Breast epithelium (tissue), 4 donors: ENCODE data around the gene TMEM242. TPM values are rescaled to one million over a fixed set of nuclear protein-coding genes. Genes with fewer than 3 reads are reported as not detected.
A peak's percentile ranks its signal among the peaks of the same experiment; 100 is the strongest.

Experiments used
- DNase-seq, 2 donors: peaks; one replicate each; pipeline ENCODE4 v3.0.0-alpha.2; 2019; ENCODE audit warnings: low spot score in 2 of 2
- H3K27ac ChIP-seq, 2 donors: fragments of 200-600 bp; sonication (generic) in 1 of 2; one replicate each; pipeline ENCODE4 v1.5.1; 2016 to 2019; ENCODE audit warnings: mild to moderate bottlenecking in 1 of 2
- H3K27me3 ChIP-seq, 2 donors: fragments of 200-600 bp; sonication (generic) in 1 of 2; one replicate each; pipeline versions ENCODE4 v1.5.1 to v1.6.0; 2017 to 2019; ENCODE audit warnings: control low read depth in 1 of 2, mild to moderate bottlenecking in 1 of 2
- H3K36me3 ChIP-seq: fragments of 200-600 bp; one replicate; pipeline ENCODE4 v1.5.1; 2019
- H3K4me1 ChIP-seq, 2 donors: fragments of 200-600 bp; sonication (generic); one replicate each; pipeline ENCODE4 v1.5.1; 2016 to 2019; ENCODE audit warnings: control low read depth in 1 of 2
- H3K4me3 ChIP-seq, 3 donors: fragments of 200-600 bp; sonication (generic); 1 replicate in 2 of 3; 2 replicates in 1 of 3; pipeline ENCODE4 v1.5.1; 2016 to 2019; ENCODE audit warnings: mild to moderate bottlenecking in 3 of 3, moderate library complexity in 2 of 3
- H3K9me3 ChIP-seq, 2 donors: fragments of 200-600 bp; sonication (generic) in 1 of 2; one replicate each; pipeline ENCODE4 v1.5.1; 2016 to 2019; ENCODE audit warnings: control low read depth in 1 of 2
- POLR2A ChIP-seq: fragments of 450-650 bp; IDR thresholded peaks from one replicate; pipeline ENCODE4 v1.6.1; 2016; ENCODE audit warnings: antibody characterized with exemption, mild to moderate bottlenecking, moderate library complexity
- POLR2AphosphoS5 ChIP-seq, 3 donors: sonication (generic); formaldehyde crosslinking; IDR thresholded peaks; one replicate each; pipeline ENCODE4 v1.6.1; 2017; ENCODE audit warnings: antibody characterized with exemption in 3 of 3
- intact Hi-C: fragments of 100-400 bp; cut with DNase I; formaldehyde crosslinking; loops from one replicate; pipeline ENCODE4 v1.15.1; 2023; ENCODE audit warnings: low total_unique reads
- total RNA-seq, 3 donors: library from RNA; depleted of rRNA; stranded (reverse); fragments of >200 nt; gene quantifications; one replicate each; pipeline ENCODE4 v1.1.0, GENCODE V29; 2016
- TF ChIP-seq, protein P1 (sequence below), 3 donors: fragments of 450-650 bp; IDR thresholded peaks; one replicate each; pipeline ENCODE4 v1.5.1; 2016 to 2017; ENCODE audit warnings: antibody characterized with exemption in 3 of 3, mild to moderate bottlenecking in 3 of 3, moderate library complexity in 3 of 3

TMEM242 gene
- total RNA-seq, 3 donors from 2014 or later: 5.3 to 7.9 (median 7.3) TPM

DNA sequence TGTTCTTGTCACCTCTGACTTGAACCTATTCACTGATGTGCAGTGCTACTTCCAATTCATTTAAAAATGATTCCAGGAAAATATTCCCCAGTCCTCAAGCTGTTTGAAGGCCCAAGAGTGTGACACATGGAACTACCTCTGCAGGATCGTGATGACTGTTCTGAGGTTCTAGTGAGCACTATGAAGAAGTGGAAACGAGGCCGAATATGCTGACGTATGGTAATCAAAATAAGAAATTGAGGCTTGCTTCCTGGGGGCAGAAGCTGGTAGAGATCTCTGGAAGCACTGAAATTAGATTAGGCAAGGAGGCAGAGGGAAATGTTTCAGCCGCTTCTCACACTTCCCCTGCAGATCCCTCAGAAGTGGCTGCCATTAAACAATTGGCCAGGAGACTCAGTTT lies 15.7 kb downstream of the TMEM242 start:
- Histone ChIP-seq H3K36me3 (no peaks in the 10 kb centered on the region), H3K9me3 (no peaks in the 10 kb centered on the region), H3K4me3 (no peak overlapping the region), H3K4me1 (no peaks in the 10 kb centered on the region), H3K27ac (no peak overlapping the region), H3K27me3 (no peaks in the 10 kb centered on the region)
- TF ChIP-seq POLR2AphosphoS5 (IDR thresholded peaks at IDR 0.05): no peak
- no peak for TF ChIP-seq POLR2A
- TF ChIP-seq, protein P1, sequence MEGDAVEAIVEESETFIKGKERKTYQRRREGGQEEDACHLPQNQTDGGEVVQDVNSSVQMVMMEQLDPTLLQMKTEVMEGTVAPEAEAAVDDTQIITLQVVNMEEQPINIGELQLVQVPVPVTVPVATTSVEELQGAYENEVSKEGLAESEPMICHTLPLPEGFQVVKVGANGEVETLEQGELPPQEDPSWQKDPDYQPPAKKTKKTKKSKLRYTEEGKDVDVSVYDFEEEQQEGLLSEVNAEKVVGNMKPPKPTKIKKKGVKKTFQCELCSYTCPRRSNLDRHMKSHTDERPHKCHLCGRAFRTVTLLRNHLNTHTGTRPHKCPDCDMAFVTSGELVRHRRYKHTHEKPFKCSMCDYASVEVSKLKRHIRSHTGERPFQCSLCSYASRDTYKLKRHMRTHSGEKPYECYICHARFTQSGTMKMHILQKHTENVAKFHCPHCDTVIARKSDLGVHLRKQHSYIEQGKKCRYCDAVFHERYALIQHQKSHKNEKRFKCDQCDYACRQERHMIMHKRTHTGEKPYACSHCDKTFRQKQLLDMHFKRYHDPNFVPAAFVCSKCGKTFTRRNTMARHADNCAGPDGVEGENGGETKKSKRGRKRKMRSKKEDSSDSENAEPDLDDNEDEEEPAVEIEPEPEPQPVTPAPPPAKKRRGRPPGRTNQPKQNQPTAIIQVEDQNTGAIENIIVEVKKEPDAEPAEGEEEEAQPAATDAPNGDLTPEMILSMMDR (IDR thresholded peaks at IDR 0.05): no peak
- DNase-seq: no peak
- intact Hi-C loops: no loop called here

DNA sequence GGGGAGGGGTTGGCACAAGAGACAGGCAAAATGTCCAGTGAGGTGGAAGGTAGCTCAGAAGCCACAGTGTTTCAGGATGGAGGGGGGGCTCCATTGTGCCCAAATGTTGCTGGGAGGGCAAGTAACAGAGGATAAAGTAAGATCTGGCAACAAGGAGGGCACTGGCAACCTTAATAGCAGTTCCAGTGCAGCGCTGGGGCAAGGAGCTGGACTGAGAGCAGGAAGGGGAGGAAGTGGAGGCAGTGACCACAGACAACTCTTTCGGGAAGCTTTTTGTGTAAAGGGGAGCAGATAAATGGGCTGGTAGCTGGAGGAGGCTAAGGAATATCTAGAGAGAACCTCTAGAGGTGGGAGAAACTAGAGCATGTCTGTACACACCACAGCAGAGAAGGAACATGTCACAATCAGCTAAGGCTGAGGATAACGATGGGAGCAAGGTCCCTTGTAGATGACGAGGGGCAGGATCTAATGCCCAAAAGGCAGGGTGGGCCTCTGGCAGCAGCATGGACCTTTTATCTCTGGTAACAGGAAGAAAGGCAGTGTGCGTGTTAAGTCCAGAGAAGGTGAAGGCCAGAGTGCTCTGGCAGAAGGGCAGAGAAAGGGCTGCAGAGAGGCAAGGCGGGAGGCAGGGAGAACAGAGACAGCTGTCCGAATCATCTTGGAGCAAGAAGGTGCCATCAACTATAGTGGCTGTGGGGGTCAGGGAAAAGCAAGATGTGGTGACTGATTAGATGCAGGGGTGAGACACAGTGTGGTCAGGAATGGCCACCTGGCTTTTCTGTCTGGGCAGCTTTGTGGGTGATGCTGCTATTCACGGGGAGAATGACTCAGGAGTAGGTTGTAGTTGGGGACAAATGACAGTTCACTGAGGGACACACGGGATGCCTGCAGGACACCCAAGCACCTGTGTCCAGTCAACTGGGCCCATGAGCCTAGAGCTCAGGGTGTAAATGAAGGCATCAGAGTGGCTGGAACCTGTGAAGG lies 17.4 kb downstream of the TMEM242 start:
- no peaks in the 10 kb centered on the region for H3K36me3 ChIP-seq
- no peaks in the 10 kb centered on the region for H3K9me3 ChIP-seq
- H3K27me3 ChIP-seq: no peaks in the 10 kb centered on the region
- peak overlapping the region in 2 of 3 donors; percentile 3 to 15 for H3K4me3 ChIP-seq
- peak overlapping the region in 1 of 2 donors; percentile 62 for H3K27ac ChIP-seq
- intact Hi-C loops: no loop called here
- DNase-seq: no peak
- TF ChIP-seq POLR2AphosphoS5 (IDR thresholded peaks at IDR 0.05): no peak
- TF ChIP-seq POLR2A: no peak
- TF ChIP-seq, protein P1 (IDR thresholded peaks at IDR 0.05): no peak
- no peaks in the 10 kb centered on the region for H3K4me1 ChIP-seq

DNA sequence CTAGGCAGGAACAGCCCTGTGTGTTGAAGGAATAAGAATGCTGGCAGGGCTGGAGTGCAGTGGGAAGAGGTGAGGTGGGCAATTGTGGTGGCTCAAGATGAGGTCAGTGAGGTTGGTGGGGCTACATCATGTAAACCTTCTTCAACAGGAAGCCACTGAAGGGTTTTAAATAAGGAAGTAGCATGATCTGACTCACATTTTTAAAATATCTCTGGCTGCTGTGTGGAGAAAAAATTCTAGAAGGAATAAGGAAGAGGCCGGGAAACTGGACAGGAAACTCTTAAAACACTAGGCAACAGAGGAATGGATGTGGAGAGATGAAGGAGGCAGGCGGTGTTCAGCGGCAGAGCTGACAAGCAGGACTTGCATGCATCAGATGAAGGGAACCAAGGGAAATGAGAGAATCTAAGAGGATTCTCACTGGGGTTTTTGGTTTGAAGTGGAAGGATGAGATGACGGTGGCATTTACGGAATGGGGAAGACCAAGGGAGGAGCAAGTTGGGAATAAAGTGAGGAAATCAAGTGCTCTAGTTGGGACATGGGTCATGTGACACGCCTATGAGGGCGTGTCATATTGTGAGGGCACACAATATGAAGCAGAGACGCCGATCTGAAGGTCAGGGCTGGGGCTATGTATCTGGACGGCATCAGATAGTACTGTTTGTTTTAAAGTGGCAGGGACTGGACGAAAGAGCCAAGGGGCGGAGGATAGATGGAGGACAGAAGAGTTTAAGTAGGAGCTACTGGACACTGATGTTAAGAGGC lies 18.2 kb downstream of the TMEM242 start:
- Histone ChIP-seq H3K4me1 (no peaks in the 10 kb centered on the region), H3K4me3 (peak overlapping the region in 2 of 3 donors; percentile 3 to 15), H3K36me3 (no peaks in the 10 kb centered on the region), H3K27me3 (no peaks in the 10 kb centered on the region), H3K27ac (peak overlapping the region in 1 of 2 donors; percentile 62), H3K9me3 (no peaks in the 10 kb centered on the region)
- intact Hi-C loops: no loop called here
- TF ChIP-seq, protein P1 (IDR thresholded peaks at IDR 0.05): no peak
- TF ChIP-seq POLR2AphosphoS5 (IDR thresholded peaks at IDR 0.05) (no peak), POLR2A (no peak)
- no peak for DNase-seq

DNA sequence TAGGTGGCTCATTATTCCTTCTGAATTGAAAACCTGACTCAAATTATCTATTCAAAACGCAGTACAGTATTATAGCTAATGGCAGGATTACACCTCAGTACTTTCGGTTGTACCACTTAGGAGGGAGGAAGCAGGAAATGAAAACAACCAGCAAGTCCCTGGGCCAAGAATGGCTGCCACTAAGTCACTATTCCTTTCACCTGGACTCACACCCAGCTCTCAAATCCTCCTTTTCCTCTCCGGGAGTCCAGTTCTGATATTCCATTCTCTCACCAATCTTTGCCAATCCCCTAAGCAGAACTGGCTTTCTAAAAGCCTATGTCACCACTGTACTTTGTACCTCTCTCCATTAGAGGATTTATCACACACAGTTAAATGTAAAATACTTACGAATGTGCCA lies 20.6 kb downstream of the TMEM242 start:
- TF ChIP-seq POLR2AphosphoS5 (IDR thresholded peaks at IDR 0.05) (no peak), POLR2A (no peak)
- TF ChIP-seq, protein P1 (IDR thresholded peaks at IDR 0.05): no peak
- H3K4me3 ChIP-seq: no peak overlapping the region
- no peak overlapping the region for H3K27ac ChIP-seq
- no peaks in the 10 kb centered on the region for H3K4me1 ChIP-seq
- H3K27me3 ChIP-seq: no peaks in the 10 kb centered on the region
- H3K9me3 ChIP-seq: no peaks in the 10 kb centered on the region
- no peak for DNase-seq
- intact Hi-C loops: no loop called here
- H3K36me3 ChIP-seq: no peaks in the 10 kb centered on the region
